Activated CD4-positive, alpha-beta T cell treated with anti-CD3 and anti-CD28 coated beads for 36 hours (primary cell): ENCODE measurements around the gene LTB. TPM values are rescaled to one million over a fixed set of nuclear protein-coding genes. Genes with fewer than 3 reads are reported as not detected.

ENCODE experiments used
- ATAC-seq: fragments of 200-7000 bp; cut with Tn5 transposase; one replicate; pipeline ENCODE4 v1.10.0; 2021; ENCODE audit warnings: mild to moderate bottlenecking, moderate library complexity
- CTCF ChIA-PET: fragments of 350-600 bp; sonication (Branson Sonifier 250); formaldehyde crosslinking; loops from one replicate; lab custom pipeline; 2021; ENCODE audit warnings: antibody characterized with exemption; lab: Charles Lee
- POLR2A ChIA-PET: fragments of 350-600 bp; sonication (Branson Sonifier 250); formaldehyde crosslinking; loops from one replicate; lab custom pipeline; 2021; ENCODE audit warnings: antibody characterized with exemption, inconsistent platforms; lab: Charles Lee
- DNase-seq: peaks from one replicate; pipeline ENCODE4 v3.0.0-alpha.2; 2020
- H3K27ac Mint-ChIP-seq: one replicate; pipeline ENCODE4 v1.8.0; 2021; ENCODE audit warnings: mixed read lengths
- H3K27me3 Mint-ChIP-seq: one replicate; pipeline ENCODE4 v1.8.0; 2021; ENCODE audit warnings: mixed read lengths
- H3K36me3 Mint-ChIP-seq: one replicate; pipeline ENCODE4 v1.8.0; 2021; ENCODE audit warnings: low read depth, mixed read lengths
- H3K4me1 Mint-ChIP-seq: one replicate; pipeline ENCODE4 v1.8.0; 2021; ENCODE audit warnings: mixed read lengths
- H3K4me3 Mint-ChIP-seq: one replicate; pipeline ENCODE4 v1.8.0; 2021; ENCODE audit warnings: mild to moderate bottlenecking, moderate library complexity, mixed read lengths
- H3K9me3 Mint-ChIP-seq: one replicate; pipeline ENCODE4 v1.8.0; 2021; ENCODE audit warnings: low read depth, mixed read lengths
- intact Hi-C, 2 experiments: fragments of 100-400 bp; cut with DNase I in 1 of 2; cut with micrococcal nuclease in 1 of 2; formaldehyde crosslinking; loops; one replicate each; pipeline versions ENCODE4 v1.14.2 to v1.15.1; 2022 to 2024; cut with DNase I, micrococcal nuclease
- total RNA-seq, 2 experiments: library from RNA; stranded (reverse); gene quantifications; one replicate each; pipeline ENCODE4 v1.2.3, GENCODE V29; 2021

The LTB gene
- total RNA-seq, 2 experiments from 2014 or later = 44.9 to 73.3 TPM

DNA sequence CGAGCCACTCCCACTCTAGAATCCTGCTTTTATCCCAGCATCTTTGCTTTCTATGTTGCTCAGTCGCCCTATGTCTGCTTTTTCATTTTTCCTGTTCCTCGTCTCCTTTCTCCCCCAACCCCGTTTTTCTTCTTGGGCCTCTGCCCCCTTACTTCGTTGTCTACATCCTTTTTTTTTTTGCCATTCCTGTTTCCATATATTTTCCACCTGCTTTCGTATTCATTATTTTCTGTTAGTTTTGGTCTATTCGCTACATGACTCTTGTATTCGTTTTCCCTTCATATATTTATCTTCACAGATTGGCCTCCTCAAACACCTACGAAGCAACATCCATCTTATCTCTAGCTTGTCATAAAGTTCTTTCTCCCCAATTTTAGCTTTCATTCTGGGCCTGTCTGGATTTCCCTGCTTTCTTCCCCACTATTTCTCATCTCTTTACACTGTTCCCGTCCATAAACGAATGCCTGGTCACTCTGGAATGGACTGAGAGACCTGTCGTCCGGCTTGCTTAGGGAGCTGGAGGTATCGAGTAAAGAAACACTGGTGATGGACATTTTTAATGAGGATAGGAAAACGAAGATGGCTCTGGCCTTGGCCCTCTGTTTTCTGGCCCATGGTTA, 39.2 kb upstream of the LTB start:
- Mint-ChIP-seq H3K4me3 (peak overlapping the region; percentile 95), H3K36me3 (peaks cover 61% of the 10 kb centered on the region), H3K27ac (peak overlapping the region; percentile 99), H3K9me3 (no peaks in the 10 kb centered on the region), H3K4me1 (peaks cover 37% of the 10 kb centered on the region), H3K27me3 (no peaks in the 10 kb centered on the region)
- ChIA-PET CTCF (interaction anchor here (0.7 to 1.8 kb wide), 5 partner anchors 17 to 189 kb away, joined by 3 to 8 read pairs (median 3); partner anchors contain the start of gene DDX39B), POLR2A (interaction anchor here (0.5 to 2.8 kb wide), 6 partner anchors 17 to 212 kb away, joined by 3 to 11 read pairs (median 4); partner anchors contain the start of genes BAG6 and GPANK1)
- intact Hi-C loops = loop anchor here (2.0 kb wide), 7 partner anchors 39 to 1233 kb away; partner anchors contain the start of genes ATP6V1G2 (in 1 of the 2), C6orf47 (in 1 of the 2), MRPS18B (in 1 of the 2) and NFKBIL1 (in 1 of the 2)
- ATAC-seq = no peak
- DNase-seq = no peak

DNA sequence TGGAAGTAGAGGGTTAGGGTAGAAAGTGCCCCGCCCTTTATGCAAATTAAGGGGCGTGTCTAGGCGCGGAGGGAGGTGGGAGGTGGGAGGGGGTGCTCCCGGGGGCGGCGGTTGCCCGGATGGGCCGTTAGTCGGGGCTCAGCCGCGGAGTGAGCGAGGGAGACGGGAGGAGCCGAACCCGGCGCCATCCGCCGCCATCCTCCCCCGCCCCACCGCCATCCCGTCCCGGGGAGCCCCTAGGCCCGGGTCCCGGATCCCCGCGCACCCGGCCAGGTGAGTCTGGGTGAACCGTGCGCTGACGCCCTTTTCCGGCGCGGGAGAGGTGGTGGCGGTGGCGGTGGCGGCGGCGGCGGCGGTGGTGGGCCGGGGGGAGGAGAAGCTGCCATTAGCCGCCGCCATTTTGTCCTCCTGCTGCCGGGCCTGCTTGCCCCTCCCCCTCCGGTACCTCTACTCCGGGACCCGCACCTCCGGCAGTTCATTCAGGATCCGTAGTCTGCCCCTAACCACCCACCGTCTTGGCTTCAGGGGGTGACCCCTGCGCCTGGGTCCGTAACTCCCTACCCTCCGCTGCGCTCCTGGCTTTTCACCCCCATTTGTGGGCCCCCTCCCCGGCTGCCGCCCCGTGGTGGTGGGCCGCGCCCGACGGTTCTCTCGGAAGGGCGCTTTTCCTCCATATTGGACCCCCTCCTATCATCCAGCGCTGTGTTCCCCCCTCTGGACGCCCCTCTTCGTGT, 38.5 kb upstream of the LTB start, which contains the start of gene PRRC2A:
TSS of gene PRRC2A (plus strand) at position 130 of the 734 bp plus-strand sequence. CDS start 2,075 bp downstream, outside the sequence.
- H3K4me1 Mint-ChIP-seq = peaks cover 44% of the 10 kb centered on the region
- H3K9me3 Mint-ChIP-seq = no peaks in the 10 kb centered on the region
- peaks cover 54% of the 10 kb centered on the region for H3K36me3 Mint-ChIP-seq
- intact Hi-C loops = loop anchor here (1.0 to 2.0 kb wide), 22 partner anchors 32 to 1234 kb away; partner anchors contain the start of genes BAG6 (in 2 of the 2), NFKBIL1 (in 2 of the 2), ABHD16A (in 1 of the 2) and ATP6V1G2 (in 1 of the 2)
- CTCF ChIA-PET = interaction anchor here (0.6 to 1.4 kb wide), 7 partner anchors 22 to 128 kb away, joined by 3 to 9 read pairs (median 3); partner anchors contain the start of genes ATP6V1G2 and DDX39B
- POLR2A ChIA-PET = interaction anchor here (0.7 to 2.8 kb wide), 9 partner anchors 18 to 242 kb away, joined by 3 to 11 read pairs (median 4); partner anchors contain the start of genes BAG6, DDX39B, GPANK1 and HSPA1B
- H3K27ac Mint-ChIP-seq = peak within 1 kb of the TSS; percentile 99
- ATAC-seq = peak; percentile 28
- peak within 1 kb of the TSS; percentile 95 for H3K4me3 Mint-ChIP-seq
- no peaks in the 10 kb centered on the region for H3K27me3 Mint-ChIP-seq
- DNase-seq = peak; percentile 98

DNA sequence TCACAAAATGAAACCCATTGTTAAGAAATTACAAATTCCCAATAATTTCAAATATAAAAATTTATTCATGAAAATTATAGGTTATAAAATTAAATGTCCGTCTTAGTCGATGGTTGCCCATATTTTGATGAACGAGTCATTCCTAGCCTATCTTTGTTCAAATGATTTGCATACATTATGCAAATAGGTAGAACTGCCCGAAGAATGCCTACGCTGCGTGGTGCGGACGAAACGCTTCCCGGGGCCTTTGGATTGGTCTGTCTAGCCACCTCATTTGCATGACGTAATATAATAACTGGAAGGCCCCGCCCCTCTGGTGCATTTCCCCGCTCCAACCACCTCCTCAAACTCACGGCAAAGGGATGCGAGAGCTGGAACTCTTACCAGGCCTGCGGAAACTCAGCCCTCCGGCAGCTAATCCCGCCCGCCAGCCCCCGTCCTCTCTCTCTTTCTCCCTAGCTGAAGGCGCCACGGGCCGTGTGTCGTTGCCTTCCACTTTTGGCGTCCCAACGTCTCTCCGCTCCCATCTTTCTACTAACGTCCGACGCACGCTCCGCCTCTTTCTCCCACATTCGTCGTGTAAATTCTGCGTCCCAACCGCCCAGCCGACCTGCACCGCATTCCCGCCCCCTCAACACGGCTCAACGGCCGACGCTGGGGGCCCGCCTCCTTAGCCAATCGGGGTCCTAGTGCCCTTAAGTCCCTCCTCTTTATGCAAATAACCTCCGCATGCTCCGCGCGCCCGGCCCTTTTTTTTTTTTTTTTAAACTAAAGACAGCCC, 37.8 kb upstream of the LTB start:
- ChIA-PET POLR2A (interaction anchor here (0.6 to 1.4 kb wide), 9 partner anchors 9 to 243 kb away, joined by 3 to 6 read pairs (median 3); partner anchors contain the start of genes DDX39B, GPANK1, HSPA1B and NEU1), CTCF (interaction anchor here (0.6 to 1.0 kb wide), 5 partner anchors 22 to 128 kb away, joined by 3 to 9 read pairs (median 3); partner anchors contain the start of gene ATP6V1G2)
- intact Hi-C loops = loop anchor here (1.0 to 2.0 kb wide), 22 partner anchors 32 to 1235 kb away; partner anchors contain the start of genes BAG6 (in 2 of the 2), NFKBIL1 (in 2 of the 2), ABHD16A (in 1 of the 2) and ATP6V1G2 (in 1 of the 2)
- H3K27me3 Mint-ChIP-seq = no peaks in the 10 kb centered on the region
- peak; percentile 98 for DNase-seq
- peak overlapping the region; percentile 95 for H3K4me3 Mint-ChIP-seq
- peak; percentile 82 for ATAC-seq
- H3K4me1 Mint-ChIP-seq = peaks cover 52% of the 10 kb centered on the region
- peak overlapping the region; percentile 97 for H3K27ac Mint-ChIP-seq
- H3K9me3 Mint-ChIP-seq = no peaks in the 10 kb centered on the region
- H3K36me3 Mint-ChIP-seq = peaks cover 47% of the 10 kb centered on the region

DNA sequence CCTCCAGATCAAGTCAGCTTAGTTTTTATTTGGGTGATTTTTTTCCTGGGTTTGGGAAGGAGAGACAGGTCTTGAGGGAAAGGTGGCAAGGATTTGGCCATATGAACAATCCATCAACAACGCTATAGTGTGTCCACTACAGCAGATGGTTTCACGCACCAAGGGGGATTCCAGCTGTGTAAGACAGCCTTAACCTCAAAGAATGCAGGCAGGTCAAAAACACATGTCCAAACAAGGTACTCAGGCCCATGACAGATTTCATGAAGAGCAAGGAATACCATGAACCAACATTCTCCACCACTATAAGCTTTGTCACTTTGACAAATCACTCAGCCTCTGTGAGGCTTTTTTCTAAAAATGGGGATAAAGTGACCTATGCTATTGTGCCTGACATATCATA, 34.8 kb upstream of the LTB start:
- DNase-seq = no peak
- no peaks in the 10 kb centered on the region for H3K9me3 Mint-ChIP-seq
- H3K4me3 Mint-ChIP-seq = peak overlapping the region; percentile 75
- CTCF ChIA-PET = interaction anchor here (0.5 to 4.4 kb wide), 7 partner anchors 18 to 306 kb away, joined by 3 to 22 read pairs (median 4); partner anchors contain the start of genes NFKBIL1 and TNF
- H3K36me3 Mint-ChIP-seq = peaks cover 20% of the 10 kb centered on the region
- no peaks in the 10 kb centered on the region for H3K27me3 Mint-ChIP-seq
- peaks cover 46% of the 10 kb centered on the region for H3K4me1 Mint-ChIP-seq
- ATAC-seq = no peak
- peak overlapping the region; percentile 86 for H3K27ac Mint-ChIP-seq
- intact Hi-C loops = no loop called here
- POLR2A ChIA-PET = interaction anchor here (0.6 kb wide), 2 partner anchors 12 to 179 kb away, joined by 3 to 7 read pairs; partner anchors contain the start of gene VARS1

DNA sequence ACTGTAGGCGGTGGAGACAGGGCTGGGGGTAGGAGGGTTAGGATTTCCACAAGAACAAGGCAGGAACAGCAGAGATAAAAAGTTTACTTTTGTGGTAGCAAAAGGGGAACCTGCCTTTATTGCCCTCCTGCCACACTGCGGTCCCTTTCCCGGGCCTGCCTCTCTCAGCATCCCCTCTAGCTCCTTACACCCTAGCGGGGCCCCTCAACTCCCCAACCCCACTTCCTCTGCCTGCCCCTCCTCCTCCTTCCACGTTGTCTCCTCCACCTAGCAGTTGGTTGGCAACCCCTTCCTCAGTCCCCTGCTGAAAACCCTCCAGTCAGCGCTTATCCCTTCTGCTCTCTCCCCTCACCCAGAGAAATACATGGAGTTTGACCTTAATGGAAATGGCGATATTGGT, 33.5 kb upstream of the LTB start:
- ATAC-seq = no peak
- H3K36me3 Mint-ChIP-seq = peaks cover 11% of the 10 kb centered on the region
- intact Hi-C loops = no loop called here
- peak overlapping the region; percentile 75 for H3K4me3 Mint-ChIP-seq
- peak; percentile 56 for DNase-seq
- no peaks in the 10 kb centered on the region for H3K27me3 Mint-ChIP-seq
- no peaks in the 10 kb centered on the region for H3K9me3 Mint-ChIP-seq
- CTCF ChIA-PET = interaction anchor here (0.8 to 4.4 kb wide), 4 partner anchors 17 to 70 kb away, joined by 3 to 22 read pairs (median 6); partner anchors contain the start of gene ATP6V1G2
- POLR2A ChIA-PET = interaction anchor here (1.1 kb wide), 1 partner anchor 37 kb away, joined by 3 read pairs; the partner anchor contains the start of gene BAG6
- H3K4me1 Mint-ChIP-seq = peaks cover 39% of the 10 kb centered on the region
- peak overlapping the region; percentile 86 for H3K27ac Mint-ChIP-seq

DNA sequence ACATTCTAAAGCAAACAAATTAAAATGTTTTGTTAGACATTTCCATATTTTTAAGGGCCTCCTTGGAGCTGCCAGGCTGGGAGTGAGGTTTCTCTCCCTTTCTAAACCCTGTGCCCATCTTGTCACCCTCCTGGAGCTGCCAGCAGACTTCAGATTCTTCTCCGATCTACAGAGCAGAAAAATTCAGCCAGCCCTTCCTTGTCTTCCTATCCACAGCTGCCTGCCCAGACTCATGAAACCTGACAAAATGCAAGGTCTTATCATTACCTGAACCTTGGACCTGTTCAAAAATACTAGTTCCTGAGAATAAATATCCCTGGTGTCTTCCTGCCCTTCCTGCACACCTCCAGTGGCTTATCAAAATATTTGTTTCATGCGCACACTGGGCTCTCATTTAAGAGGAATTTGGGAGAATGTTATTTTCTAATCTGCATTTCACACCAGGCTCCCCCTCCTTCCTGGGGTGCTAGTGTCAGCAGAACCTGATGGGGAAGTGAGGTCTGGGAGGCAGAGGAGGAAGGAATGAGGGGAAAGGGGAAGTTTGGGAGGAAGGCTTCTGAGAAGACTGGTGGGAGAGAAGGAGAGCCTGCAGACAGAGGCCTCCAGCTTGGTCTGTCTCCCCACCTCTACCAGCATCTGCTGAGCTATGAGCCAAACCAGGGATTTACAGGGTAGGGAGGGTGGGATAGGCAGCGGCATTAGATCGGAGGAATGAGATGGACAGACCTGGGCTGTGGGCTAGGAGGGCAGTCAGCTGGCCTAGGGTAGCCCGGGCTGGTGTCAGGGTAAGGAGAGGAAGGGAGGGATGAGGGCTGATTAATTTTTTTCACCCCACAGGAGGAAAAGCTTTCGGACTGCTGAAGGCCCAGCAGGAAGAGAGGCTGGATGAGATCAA, 32.7 kb upstream of the LTB start, which contains the start of gene AIF1:
TSS of gene AIF1 (plus strand) at position 551 of the 895 bp plus-strand sequence. CDS start at position 647, 96 bp downstream.
- no peaks in the 10 kb centered on the region for H3K9me3 Mint-ChIP-seq
- POLR2A ChIA-PET = interaction anchor here (1.1 kb wide), 1 partner anchor 37 kb away, joined by 3 read pairs; the partner anchor contains the start of gene BAG6
- CTCF ChIA-PET = interaction anchor here (0.6 to 4.4 kb wide), 4 partner anchors 16 to 69 kb away, joined by 3 to 22 read pairs (median 4); partner anchors contain the start of gene ATP6V1G2

DNA sequence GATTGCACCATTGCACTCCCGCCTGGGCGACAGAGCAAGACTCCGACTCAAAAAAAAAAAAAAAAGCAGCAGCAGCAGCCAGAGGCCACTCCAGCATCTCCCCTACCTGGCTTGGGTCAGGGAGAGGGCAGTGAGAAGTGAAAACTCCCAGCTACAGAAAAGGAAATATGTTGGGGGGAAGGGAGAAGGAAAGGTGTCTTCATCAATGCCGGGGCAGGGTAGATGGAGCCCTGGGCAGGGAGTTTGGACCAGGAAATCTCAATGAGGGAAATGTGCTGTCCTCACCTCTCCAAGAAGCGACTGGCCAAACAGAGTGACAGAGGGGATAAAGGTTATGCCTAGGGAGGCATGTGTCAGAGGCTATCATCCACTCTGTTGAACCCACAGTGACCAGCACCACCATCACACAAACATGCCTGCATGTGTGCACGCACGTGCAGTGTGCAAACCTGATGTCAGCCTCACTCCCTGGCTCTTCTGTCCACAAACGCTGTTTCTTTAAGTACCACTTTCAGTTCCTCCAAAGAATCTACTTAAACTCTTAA, 31.9 kb upstream of the LTB start:
- H3K27ac Mint-ChIP-seq = no peak overlapping the region
- ATAC-seq (no peak), DNase-seq (no peak)
- H3K4me1 Mint-ChIP-seq = peaks cover 33% of the 10 kb centered on the region
- H3K27me3 Mint-ChIP-seq = no peaks in the 10 kb centered on the region
- no peak overlapping the region for H3K4me3 Mint-ChIP-seq
- intact Hi-C loops = no loop called here
- ChIA-PET POLR2A (no interaction called here), CTCF (interaction anchor here (0.6 to 4.4 kb wide), 2 partner anchors 16 to 55 kb away, joined by 3 to 22 read pairs; no protein-coding TSS in a partner anchor)
- H3K9me3 Mint-ChIP-seq = no peaks in the 10 kb centered on the region
- peaks cover 4% of the 10 kb centered on the region for H3K36me3 Mint-ChIP-seq

More for the DNA sequence above, 32.7 kb upstream of the LTB start, which contains the start of gene AIF1:
- Mint-ChIP-seq H3K4me3 (peak within 1 kb of the TSS; percentile 75), H3K27ac (peak within 1 kb of the TSS; percentile 86), H3K27me3 (no peaks in the 10 kb centered on the region), H3K4me1 (peaks cover 39% of the 10 kb centered on the region), H3K36me3 (peaks cover 11% of the 10 kb centered on the region)
- intact Hi-C loops = no loop called here
- ATAC-seq = no peak
- no peak for DNase-seq

DNA sequence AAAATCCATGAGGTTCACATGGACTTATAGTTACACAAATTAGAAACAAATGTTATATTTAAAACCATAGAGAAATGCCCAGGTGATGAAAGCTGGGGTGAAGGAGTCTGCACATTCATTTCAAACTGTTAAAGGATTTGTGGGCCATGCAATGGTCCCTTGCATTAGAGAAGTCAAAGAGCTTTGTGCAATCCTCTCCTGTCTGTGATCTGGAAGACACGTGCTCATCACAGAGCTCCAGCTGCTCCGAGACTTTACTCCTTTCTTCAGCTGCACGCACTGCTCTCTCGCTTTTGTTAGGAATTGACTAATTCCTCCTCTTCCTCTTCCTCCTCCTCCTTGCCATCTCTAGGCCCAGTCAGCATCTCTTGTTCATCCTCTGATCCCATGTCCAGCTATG, 28.7 kb upstream of the LTB start:
- intact Hi-C loops = no loop called here
- ChIA-PET POLR2A (interaction anchor here (0.5 to 0.6 kb wide), 2 partner anchors 9 to 83 kb away, joined by 3 read pairs; no protein-coding TSS in a partner anchor), CTCF (interaction anchor here (0.6 to 21.6 kb wide), 7 partner anchors 13 to 167 kb away, joined by 3 to 658 read pairs (median 6); partner anchors contain the start of genes ATP6V1G2, DDX39B, LST1 and NFKBIL1)
- no peaks in the 10 kb centered on the region for H3K27me3 Mint-ChIP-seq
- ATAC-seq (no peak), DNase-seq (no peak)
- no peaks in the 10 kb centered on the region for H3K9me3 Mint-ChIP-seq
- no peak overlapping the region for H3K27ac Mint-ChIP-seq
- no peaks in the 10 kb centered on the region for H3K36me3 Mint-ChIP-seq
- H3K4me3 Mint-ChIP-seq = no peak overlapping the region
- peaks cover 15% of the 10 kb centered on the region for H3K4me1 Mint-ChIP-seq
